ENCODE measurements around the gene FBXL2. TPM values are rescaled to one million over a fixed set of nuclear protein-coding genes. Genes with fewer than 3 reads are reported as not detected.

The FBXL2 gene, protein sequence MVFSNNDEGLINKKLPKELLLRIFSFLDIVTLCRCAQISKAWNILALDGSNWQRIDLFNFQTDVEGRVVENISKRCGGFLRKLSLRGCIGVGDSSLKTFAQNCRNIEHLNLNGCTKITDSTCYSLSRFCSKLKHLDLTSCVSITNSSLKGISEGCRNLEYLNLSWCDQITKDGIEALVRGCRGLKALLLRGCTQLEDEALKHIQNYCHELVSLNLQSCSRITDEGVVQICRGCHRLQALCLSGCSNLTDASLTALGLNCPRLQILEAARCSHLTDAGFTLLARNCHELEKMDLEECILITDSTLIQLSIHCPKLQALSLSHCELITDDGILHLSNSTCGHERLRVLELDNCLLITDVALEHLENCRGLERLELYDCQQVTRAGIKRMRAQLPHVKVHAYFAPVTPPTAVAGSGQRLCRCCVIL
- polyA plus RNA-seq (2014; cell fraction: cytosol; rRNA removed): 11.6 and 12.9 TPM in 2 replicates
- 44.3 and 53.8 TPM in 2 replicates for polyA plus RNA-seq (2014; cell fraction: nucleus; rRNA removed)

DNA sequence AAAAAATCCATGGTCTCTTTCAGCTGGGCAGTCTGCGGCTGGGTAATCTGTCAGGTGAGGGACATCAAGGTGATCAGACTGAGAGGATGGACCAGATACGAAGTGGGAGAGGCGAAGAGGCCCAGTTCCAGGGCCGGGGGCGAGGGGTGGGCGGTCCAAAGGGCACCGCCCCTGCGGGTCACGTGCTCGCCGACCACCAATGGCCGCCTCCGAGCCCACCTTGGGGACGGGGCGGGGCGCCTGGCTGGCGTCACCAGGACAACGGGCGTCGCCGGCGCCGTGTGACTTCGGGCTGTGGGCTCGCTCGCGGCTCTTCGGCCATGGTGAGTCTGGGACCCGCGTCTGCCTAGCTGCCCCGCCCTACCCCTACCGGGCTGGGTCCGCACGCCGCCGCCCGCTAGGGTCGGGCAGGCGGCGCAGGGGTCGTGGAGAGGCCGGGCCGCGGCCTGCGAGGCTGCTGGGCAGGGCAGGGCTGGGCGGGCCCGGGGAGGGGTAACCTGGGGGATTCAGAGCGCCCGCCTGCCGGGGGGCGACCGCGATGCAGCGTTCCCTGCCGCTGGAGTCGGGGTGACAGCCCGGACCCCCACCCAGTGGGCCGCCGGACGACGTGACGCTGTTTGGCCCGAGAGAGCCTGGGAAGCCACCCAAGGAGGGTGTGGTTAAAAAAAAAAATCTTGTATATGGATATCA is at the start of gene FBXL2:
TSS of gene FBXL2 (plus strand) at position 250 of the 690 bp plus-strand sequence. CDS start at position 321, 71 bp downstream.
- DNase-seq (ENCODE audit: low spot score): peak; percentile 93

DNA sequence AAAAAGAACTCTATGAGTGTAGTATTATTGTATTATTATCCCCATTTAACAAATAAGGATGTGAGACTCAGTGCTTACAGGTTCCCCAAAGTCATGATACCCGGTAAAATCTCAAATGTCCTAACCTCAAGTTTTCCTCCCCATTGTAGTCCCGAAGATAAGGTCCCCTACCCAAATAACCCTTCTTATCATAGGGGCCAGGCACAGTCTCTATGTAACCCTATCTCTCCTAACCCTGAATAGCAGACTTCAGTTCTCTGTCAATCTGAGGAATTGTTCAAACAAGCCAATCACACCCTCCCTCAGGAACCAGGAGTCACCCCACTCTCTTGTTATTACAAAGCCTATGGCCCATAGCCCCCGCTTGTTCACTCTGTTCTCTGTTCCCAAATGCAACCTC is 48.2 kb upstream of the FBXL2 start:
- DNase-seq (ENCODE audit: low spot score): no peak

DNA sequence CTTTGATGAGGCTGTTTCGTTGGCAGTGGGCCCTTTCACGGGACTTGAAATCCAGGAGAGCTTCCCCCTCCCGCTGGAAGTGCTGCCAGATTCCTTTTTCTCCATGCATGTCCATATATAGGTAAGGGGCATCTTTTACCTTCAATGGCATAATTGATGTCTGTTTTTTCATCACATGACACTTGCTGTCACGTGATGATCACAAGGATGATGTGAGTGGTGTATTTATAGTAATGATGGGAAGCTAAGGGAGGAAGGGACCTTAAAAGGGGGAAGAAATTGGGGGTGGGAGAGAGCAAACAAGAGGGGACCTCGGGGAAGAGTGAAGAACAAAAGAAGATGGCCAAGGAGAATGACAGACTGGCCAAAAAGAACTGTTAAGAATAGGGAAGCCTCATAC is 47.3 kb upstream of the FBXL2 start:
- peak; percentile 16 for DNase-seq (ENCODE audit: low spot score)

DNA sequence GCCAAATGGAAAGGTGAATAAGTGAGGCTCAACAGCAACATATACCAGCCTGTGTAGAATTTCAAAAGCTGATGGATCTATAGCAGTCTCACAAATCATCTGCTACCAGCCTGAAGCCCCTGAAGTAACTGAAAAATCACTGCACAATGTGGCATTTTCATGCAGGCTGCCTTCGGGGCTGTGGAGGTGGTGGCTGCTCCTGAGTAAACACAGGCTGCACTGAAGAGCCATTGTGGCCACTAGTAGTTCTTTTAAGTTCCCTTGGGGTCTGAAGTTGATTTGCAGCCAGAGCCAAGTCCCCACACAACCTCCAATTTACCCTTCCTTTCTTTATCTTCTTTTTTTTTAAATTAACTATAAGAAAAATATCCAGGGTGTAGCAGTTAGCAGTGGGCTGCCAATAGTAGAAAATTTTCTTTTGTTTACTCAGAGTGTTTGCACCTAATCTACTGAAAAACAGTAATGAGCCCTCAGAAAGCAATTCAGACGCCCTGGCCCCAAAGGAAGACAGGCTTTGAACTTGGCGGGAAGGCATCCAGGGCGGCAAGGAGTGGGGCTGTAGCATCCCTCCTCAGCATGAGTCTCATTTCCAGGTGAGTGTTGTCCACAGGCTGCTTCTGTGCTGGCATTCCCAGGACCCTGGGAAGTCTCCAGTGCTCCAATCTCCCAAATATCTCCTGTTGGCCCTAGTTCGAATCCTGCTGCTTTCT is 45.3 kb upstream of the FBXL2 start:
- peak; percentile 15 for DNase-seq (ENCODE audit: low spot score)

DNA sequence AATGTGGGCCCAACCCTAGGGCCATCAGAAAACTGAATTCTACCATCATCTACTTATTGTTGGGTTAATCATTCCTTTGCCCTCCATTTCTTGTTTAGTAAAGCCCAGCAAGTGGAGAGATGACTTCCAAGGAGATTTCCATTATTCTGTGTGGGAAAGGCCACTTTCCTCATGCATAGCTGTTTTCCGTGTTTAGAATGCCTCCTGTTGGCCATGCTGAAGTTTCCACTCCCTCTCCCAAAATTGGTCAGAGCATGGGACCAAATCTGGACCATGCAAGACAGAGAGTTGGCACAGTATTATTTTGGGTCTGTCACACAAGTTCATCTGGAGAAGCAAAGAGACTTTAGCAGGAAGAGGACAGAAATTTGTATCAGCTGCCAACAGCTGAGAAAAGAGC is 43.4 kb upstream of the FBXL2 start:
- no peak for DNase-seq (ENCODE audit: low spot score)

DNA sequence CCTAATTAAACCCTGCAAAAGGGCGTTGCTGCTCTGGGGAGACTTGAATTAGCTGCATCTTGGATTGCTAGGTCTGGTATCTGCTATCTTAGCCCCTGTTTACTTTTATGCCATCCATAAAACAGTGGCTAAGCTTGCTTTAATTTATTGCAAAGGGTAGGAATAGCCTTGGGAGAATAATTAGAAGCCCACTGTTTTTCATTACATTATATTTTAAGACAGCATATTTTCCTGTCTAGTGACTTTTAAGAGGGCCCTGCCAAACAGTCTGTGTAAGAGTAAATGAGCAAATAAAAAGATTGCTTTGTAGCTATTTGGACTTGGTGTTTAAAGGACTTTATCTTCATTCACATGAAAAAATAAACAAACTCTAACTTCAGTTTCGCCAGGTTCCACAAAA is 41.2 kb upstream of the FBXL2 start:
- no peak for DNase-seq (ENCODE audit: low spot score)

DNA sequence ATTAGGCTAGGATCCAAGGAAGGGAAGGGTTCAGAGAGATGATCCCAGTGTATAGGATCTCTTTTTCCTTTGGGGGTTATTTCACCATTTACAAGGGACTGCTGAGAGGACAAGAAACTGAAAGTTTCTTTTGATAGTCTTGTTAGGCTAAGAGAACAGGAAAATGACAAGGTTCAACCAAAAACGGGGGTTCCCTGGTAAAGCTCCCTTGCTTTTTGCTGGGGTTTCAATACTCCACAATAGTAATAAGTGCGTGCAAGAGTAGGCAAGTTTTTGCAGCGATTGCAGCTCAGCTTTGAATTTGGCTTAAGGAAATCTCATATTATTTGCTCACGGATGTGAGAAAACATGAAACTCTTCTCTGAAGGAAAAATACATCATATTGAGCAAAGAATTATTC is 39.8 kb upstream of the FBXL2 start:
- DNase-seq (ENCODE audit: low spot score): no peak

DNA sequence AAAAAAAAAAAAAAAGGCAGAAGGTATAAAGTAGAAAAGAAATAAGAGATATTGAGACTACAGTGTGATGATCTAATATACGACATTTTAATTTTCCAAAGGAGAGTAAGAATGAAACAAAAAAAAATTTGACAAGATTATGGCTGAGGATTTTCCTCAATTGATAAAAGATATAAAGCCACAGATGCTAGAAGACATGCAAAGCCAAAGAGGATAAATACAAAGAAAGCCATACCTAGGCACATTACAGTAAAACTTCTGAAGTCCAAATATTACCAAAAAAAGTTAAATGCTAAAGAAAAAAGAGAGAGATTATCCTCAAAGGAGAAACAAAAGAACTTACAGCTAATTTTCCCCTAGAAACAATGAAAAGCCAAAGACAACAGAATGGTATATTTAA is 38.3 kb upstream of the FBXL2 start:
- no peak for DNase-seq (ENCODE audit: low spot score)

DNA sequence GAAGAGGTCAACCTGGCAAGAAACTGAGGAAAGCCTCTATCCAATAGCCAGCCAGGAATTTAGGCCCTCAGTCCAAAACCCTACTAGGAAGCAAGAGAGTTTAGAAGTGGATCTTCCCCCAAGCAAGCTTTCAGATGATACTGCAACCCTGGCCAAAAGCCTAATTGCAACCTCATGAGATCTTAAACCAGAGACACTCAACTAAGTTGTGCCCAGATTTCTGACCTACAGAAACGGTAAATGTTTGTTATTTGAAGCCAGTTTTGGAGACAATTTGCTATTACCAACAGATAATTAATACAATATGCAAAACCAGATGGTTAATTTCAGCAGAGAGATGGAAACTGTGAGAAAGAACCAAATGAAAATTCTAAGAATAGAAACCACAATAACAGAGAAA is 37.0 kb upstream of the FBXL2 start:
- DNase-seq (ENCODE audit: low spot score): no peak

DNA sequence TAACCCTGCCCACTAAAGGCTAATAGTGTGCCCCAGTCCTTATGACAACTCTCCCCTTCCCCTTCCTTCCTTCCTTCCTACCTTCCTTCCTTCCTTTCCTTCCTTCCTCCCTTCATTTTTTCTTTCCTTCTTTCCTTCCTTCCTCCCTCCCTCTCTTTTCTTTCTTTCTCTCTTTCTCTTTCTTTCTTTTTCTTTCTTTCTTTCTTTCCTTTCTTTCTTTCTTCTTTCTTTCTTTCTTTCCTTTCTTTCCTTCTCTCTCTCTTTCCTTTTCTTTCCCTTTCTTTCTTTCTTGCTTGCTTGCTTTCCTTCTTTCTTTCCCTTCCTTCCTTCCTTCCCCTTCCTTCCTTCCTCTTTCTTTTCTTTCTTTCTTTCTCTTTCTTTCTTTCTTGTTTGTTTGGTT is 30.5 kb upstream of the FBXL2 start:
- DNase-seq (ENCODE audit: low spot score): no peak

DNA sequence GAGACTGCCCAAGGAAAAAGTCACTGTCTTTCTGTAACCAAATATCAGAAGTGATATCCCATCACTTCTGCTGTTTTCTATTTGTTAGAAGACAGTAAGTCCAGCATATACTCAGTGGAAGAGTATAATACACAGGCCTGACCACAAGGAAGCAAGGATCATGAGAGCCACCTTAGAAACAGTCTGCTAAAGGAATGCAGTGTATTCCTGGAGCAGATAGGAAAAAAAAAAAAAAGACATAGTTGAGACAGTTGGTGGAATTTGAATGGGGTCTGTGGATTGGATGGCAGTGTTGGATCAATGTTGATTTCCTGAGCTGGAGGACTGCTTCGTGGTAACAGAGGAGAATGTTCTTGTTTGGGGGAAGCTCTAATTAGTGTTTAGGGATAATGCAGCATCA is 26.5 kb upstream of the FBXL2 start:
- no peak for DNase-seq (ENCODE audit: low spot score)

DNA sequence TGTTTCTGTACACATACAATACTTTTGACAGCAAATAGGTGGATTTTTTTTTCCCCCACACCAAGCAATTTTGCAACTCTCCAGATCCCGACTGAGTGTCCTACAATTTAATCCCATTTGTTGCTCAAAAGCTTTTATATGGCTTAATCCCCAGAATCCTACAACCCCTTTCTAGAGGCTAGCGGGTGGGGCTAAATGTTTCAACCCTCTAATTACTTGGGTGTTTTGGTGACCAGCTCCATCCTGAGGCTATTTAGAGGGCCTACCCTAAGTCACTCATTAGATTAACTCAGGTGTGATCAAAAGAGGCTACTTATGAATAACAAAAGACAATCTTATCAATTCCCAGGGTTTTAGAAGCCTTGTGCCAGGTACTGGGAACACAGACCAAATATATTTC is 21.0 kb upstream of the FBXL2 start:
- DNase-seq (ENCODE audit: low spot score): no peak

DNA sequence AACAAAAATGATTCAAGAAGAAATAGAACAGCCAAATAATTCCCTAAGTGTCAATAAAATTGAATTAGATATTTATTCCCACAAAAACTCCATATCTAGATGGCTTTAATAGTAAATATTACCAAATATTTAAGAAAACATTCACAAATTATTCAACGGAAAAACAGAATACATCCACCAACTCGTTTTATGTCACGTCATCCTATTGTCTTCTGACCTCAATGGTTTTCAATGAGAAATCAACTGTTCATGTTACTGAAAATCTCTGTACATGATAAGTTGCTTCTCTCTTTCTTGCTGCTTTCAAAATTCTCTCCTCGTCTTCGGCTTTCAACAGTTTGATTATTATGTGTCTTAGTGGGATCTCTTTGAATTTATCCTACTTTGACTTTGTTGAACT is 17.1 kb upstream of the FBXL2 start:
- no peak for DNase-seq (ENCODE audit: low spot score)

DNA sequence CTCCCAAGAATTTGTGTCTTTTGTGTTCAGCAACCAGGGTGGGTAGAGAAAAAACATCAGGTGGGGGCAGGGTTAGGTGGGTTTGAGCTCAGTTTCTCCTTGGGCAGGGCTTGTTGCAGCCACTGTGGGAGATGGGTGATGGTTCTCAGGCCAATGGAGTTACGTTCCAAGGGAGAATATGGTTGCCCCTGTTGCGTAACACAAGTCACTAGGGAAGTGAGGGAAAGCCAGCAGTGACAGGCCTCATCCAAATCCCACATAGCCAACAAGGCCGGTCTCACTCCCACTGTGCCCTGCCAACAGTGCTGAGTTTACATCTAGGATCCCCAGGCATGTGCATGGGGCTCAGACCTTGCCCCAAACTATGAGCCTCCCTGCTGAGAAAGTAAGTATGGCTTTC is 7.9 kb upstream of the FBXL2 start:
- DNase-seq (ENCODE audit: low spot score): no peak

DNA sequence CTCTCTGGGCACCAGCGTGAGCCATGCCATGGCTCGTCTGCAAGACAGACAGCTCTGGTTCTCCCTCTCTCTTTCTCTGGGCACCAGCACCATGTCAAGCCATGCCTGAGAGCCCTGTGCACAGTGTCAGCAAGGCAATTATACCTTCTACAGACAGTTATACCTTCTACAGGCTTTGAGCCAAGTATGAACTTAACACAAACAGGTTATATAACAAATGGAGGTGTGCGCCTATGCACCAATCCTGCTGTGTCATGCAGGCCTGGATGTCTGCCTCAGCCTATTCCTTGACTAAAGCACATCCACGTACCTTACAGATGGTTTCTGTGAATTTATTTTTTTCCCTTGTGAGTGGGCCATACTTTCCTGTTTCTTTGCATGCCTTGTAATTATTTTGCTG is 5.9 kb upstream of the FBXL2 start:
- no peak for DNase-seq (ENCODE audit: low spot score)

DNA sequence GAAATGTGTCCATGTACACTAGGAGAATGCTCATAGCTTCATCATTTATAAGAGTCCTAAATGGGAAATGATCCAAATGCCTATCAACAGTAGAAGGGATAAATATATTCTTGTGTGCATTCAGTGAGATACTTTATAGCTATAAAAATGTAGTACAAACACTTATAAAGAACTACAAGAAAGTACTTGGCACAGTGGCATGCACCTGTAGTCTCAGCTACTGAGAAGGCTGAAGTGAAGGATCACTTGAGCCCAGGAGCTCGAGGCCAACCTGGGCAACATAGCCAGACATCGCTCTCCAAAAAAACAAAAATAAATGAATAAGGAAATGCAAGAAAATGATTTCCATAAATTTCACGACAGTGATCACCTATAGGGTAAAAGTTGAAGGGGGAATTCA is 3.6 kb upstream of the FBXL2 start:
- no peak for DNase-seq (ENCODE audit: low spot score)

DNA sequence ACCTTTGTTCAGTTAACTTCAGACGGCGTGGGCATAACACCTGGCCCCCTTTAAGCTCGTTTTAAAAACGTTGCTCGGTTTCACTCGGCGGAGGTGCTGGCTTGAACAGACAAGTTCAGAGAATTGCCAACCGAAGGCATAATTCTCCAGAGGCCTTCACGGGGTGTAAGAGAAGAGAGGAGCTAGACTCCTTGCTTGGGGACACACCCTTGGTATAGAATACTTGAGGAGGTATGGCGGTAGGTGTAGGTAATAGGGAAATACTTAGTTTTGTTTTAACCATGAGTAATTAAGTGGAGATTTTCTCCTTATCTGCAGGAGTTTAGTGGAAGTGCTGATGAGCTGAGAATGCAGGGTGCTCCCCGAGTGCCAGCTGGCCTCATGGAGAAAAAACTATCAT is 921 bp downstream of the FBXL2 start:
- DNase-seq (ENCODE audit: low spot score): peak; percentile 35

DNA sequence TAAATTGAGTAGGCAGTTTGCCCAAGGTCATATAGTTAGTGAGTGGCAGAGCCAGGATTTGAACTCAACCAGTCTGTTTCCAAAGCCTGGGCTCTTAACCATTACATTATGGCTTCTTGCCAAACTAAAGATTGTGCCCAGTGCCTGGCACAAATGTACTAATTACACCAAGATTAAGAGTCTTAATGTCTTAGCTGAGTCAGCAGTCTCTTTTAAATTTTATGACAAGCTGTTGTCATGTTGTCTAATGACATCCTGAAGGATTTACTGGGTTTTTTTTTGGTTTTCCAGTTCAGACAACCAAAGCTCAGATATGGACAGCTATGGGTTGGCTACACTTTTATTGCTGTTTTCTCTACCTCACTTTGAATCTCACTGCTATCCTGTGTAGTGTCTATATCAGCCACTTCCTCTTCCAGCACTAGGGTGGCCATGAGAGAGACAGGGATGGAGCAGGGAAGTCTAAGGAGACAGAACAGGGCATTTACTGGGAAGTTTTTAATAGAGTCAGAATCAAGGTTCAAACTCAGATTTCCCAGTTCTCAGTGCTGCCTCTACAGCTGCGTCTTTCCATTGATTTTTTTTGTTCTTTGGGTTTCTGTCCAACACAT is 10.5 kb downstream of the FBXL2 start:
- DNase-seq (ENCODE audit: low spot score): no peak

DNA sequence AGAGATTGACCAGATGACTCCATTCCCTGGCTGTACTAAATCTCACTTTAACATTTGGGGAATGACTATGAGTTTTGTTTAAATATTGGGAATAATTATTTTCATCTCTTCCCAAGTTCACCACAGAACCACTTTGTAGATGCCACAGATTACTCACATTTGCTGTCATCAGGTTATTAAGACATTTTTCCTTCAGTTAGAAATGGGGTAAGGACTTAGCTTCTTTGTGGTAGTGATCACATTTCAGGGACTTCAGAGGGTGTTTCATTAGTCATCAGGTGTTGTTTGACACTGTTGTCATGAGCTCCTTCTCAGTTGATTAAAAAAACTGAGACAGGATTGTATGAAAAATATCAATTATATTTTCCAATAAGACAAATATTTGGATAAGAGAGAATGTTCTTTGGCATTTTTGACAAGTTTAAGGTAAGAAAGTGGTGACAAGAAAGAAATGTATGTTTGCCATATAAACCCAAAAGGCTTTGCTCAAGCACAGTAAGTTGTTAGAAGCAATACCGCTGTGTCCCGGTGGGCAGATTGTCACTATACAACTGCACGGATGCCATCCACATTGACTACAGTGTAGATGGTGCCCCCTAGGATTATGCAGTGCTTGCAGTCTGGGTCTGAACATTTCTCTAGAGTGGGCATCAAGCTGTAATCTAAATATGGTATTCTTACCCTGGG is 22.3 kb downstream of the FBXL2 start:
- DNase-seq (ENCODE audit: low spot score): no peak

DNA sequence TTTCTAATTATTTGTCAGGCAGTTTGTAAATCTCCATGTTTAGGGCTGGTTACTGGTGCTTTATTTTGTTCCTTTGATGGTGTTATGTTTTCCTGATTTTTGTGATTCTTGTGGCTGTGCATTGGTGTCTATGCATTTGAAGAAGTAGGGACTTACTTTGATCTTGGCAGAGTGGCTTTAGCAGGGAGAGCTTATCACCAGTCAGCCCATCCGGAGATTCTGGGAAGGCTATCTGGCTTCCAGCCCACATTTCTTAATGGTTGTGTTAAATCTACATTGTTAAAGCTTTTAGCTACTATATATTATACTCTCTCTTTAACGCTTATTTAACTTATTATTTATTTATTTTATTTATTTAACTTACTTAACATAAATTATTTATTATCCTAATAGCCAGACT is 35.1 kb downstream of the FBXL2 start:
- DNase-seq (ENCODE audit: low spot score): no peak

DNA sequence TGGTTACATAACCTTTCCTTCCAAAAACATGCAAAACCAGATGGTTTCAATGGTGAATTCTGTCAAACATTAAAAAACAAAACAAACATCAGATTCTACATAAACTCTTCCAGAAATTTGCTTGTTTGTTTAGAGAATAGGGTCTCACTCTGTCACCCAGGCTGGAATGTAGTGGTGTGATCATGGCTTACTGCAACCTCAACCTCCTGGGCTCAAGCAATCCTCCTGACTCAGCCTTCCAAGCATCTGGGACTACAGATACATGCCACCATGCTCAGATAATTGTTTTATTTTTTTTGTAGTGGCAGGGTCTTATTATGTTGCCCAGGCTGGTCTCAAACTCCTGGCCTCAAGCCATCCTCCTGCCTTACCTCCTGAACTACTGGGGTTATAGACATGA is 36.1 kb downstream of the FBXL2 start:
- no peak for DNase-seq (ENCODE audit: low spot score)
